ENCODE results near the gene TRABD.

DNA sequence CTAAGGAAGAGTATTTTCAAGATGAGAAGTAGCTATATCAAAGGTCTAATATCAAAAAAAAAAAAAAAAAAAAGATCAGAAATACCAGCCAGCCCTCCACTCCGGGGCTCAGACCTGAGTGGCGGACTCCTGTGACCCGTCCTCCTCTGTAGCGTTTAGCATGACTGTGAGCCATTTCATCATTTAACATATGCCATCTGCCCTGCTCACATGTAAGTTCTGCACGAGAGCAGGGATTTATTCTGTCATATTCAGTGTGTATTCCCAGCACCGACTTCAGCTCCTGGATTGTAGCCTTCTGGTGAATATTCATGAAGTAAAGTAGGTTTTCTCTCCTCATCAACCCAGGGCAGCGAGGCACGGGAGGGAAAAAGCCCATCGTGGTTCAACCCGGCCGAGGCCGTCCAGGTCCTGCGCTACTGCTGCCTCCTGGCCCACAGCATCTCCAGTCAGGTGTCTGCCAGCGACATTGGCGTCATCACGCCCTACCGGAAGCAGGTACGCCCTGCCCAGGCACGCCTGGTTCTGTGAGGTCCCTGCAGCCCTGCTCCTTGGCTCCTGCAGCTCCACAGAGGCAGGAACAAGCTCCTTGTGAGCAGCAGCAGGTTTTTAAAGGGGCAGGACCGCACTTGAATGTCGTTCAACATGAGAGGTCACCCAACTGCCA, 27.9 kb upstream of the TRABD start:
- no peak for TF ChIP-seq FOXA1 (IDR thresholded peaks at IDR 0.05)
- no peak for TF ChIP-seq CTBP1 (IDR thresholded peaks at IDR 0.05; ENCODE audit: borderline replicate concordance)
- TF ChIP-seq FOXK2 (IDR thresholded peaks at IDR 0.05), result no peak
- no peak for TF ChIP-seq HDGF (IDR thresholded peaks at IDR 0.05; ENCODE audit: borderline replicate concordance)
- no peak for TF ChIP-seq SP1 (IDR thresholded peaks at IDR 0.05)
- TF ChIP-seq, protein P1, sequence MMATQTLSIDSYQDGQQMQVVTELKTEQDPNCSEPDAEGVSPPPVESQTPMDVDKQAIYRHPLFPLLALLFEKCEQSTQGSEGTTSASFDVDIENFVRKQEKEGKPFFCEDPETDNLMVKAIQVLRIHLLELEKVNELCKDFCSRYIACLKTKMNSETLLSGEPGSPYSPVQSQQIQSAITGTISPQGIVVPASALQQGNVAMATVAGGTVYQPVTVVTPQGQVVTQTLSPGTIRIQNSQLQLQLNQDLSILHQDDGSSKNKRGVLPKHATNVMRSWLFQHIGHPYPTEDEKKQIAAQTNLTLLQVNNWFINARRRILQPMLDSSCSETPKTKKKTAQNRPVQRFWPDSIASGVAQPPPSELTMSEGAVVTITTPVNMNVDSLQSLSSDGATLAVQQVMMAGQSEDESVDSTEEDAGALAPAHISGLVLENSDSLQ (IDR thresholded peaks at IDR 0.05), result no peak
- TF ChIP-seq FOXM1 (IDR thresholded peaks at IDR 0.05; ENCODE audit: borderline replicate concordance), result no peak
- no peak for TF ChIP-seq NFRKB (IDR thresholded peaks at IDR 0.05)
- no peak for TF ChIP-seq SUZ12 (IDR thresholded peaks at IDR 0.05)
- TF ChIP-seq ZNF384 (IDR thresholded peaks at IDR 0.05), result no peak
- TF ChIP-seq ELF4 (IDR thresholded peaks at IDR 0.05), result no peak
- TF ChIP-seq ARNT (IDR thresholded peaks at IDR 0.05), result no peak
- TF ChIP-seq BHLHE40 (IDR thresholded peaks at IDR 0.05; ENCODE audit: borderline replicate concordance), result no peak
